SIG-M5 treated with dmso at 0.1 percent for 504 hours (cell line): ENCODE results near the gene ACSM2A.
"Not testable (repeated sequence)": the region's sequence is repeated elsewhere in the genome, so short reads cannot be mapped to it uniquely, and the experiment has no call there.

Source experiments
- DNase-seq: peaks from one replicate; lab custom pipeline; 2025; ENCODE audit not compliant: unreplicated experiment; lab: John Stamatoyannopoulos, UW

ACSM2A gene

DNA sequence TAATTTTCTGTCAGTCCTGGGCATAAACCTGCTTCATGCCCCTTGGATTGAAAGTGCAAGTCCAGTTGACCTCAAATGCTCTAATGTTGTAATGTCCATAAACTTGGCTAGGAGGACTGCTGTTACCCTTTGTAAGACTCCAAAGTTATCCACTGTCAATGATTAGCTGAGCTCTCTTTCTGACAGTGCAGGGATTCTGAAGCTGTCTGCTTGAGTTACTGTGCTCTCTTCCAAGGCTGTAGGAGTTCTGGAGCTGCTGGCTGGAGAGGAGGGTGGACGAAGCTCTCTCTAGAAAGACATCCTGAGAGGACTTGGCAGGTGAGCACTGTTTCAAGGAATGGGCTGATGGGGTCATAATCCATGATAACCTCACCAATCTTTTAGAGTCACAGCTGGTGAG, at the start of gene ACSM2A:
TSS of gene ACSM2A (plus strand) at position 158 of the 400 bp plus-strand sequence. CDS start 8,594 bp downstream, outside the sequence.
- DNase-seq: not testable (repeated sequence)

- DNase-seq: no peak
Measured at GRCh38 chr16:20402651-20403050, 48.7 kb upstream of the ACSM2A start.

DNA sequence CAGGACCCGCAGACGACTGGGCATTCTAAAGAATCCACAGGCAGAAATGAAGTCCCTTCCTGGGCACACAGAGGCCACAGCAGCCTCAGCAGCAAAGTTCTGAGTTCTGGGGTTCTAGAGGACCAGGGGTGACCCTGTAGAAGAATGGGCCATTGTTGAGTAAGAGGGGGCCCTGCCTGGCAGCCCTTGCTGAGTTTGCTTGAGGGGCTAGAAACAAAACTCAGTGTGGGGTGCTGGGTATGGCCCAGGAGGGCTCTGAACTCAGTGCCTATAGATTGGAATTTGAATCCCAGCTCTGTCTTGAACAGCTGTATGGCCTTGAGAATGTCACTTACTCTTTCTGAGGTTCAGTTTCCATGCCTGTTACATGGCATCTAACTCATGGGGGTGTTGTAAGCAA, 46.7 kb upstream of the ACSM2A start, which contains the start of gene PDILT:
TSS of gene PDILT (minus strand) at position 101 of the 400 bp plus-strand sequence. CDS start 5,437 bp downstream, outside the sequence.
- DNase-seq: no peak

DNA sequence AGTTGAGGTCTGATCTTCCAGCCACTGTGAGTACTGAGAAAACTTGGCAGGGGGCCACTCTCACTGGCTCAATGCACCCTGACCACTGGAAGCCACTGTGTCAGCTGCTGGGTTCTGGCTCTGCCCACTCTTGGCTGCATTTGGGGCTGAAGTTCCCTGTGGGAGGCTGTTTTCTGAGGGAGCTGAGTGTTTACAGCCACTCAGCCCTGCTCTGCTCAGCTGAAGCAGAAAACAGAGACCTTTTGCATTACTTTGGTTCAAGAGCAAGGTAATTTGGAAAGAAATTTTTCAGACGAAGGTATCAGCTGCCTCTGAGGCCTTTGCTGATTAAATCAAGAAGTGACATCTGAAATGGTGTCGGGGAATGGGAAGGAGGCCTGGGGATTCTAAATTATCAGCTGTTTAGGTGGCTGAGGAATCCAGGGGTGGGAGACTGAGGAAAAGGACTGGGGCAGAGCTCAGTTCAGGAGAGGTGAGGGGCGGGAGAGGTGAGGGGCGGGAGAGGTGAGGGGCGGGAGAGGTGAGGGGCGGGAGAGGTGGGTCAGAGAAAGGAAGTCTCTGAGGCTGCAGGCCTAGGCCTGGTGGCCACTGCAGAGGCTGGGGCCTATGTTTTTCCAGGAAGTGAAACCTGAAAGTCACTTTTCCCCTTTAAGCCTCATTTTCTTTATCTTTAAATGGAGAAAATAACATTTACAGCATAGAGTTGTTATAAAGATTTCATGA, 41.8 kb upstream of the ACSM2A start, which contains the start of gene ACSM5:
TSS of gene ACSM5 (plus strand) at position 137 of the 723 bp plus-strand sequence. CDS start 1,951 bp downstream, outside the sequence.
- DNase-seq: no peak

- DNase-seq: peak; percentile 9
Measured at GRCh38 chr16:20410121-20410723, 41.1 kb upstream of the ACSM2A start.

- DNase-seq: no peak
Measured at GRCh38 chr16:20411055-20411454, 40.3 kb upstream of the ACSM2A start.

DNA sequence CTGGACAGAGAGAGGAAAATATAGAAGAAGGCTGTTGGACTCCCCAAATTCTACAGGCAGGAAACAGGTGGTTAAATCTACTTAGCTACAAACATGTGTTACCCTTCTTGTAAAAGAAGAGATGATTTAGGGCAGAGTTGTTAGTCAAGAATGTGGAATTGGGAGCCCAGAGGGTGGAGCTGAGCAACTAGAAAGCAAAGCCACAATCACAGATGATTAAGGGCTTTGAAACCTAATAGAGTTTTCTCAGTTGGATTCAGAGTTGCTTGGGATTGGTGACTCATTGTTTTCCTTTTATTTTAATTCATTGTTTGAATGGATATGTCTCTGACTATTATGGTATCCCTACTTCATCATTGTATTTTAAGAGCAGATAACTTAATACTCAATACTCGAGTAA, 35.8 kb upstream of the ACSM2A start:
- DNase-seq: no peak

- not testable (repeated sequence) for DNase-seq
Measured at GRCh38 chr16:20419093-20419492, 32.2 kb upstream of the ACSM2A start.

GRCh38 chr16:20421748-20422147, 29.6 kb upstream of the ACSM2A start:
- DNase-seq: not testable (repeated sequence)

GRCh38 chr16:20423772-20424128, 27.6 kb upstream of the ACSM2A start:
- not testable (repeated sequence) for DNase-seq

GRCh38 chr16:20424129-20424866, 27.0 kb upstream of the ACSM2A start:
- DNase-seq: no peak

DNA sequence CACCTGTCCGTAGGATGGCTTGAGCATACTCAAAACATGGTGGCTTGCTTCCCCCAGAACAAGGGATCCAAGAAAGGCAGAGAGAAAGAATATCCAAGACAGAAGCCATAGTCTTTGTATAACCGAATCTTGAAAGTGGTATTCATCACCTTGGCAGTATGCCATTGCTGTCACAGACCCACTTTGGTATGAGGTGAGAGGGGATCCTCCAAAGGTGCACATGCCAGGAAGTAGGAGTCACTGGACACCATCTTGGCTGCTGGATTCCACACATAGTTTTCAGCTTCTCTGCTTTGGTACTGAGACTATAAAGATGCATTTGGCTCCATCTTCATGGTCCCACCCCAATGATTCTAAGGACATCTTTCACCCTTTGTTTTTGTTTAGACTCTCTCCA, 23.9 kb upstream of the ACSM2A start:
- DNase-seq: not testable (repeated sequence)

DNA sequence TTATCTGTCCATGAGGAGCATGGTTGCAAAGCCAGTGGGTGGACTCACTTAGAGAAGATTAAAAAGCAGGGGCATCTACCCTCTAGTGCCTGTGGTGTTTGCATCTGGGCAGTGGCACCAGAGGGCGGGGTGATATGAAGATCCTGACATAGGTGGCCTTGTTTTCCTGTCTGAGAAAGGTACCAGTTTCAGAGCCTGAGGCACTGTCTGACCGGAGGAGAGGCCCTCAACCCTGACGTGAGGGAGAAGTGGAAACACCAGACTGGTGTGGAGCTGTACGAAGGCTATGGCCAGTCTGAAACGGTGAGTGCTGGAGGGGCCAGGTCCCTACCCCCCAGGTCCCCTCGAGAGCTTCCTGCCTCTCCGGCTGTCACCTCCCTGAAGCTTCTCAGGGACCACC, 21.8 kb upstream of the ACSM2A start:
- DNase-seq: not testable (repeated sequence)

- DNase-seq: not testable (repeated sequence)
Measured at GRCh38 chr16:20430480-20430879, 20.8 kb upstream of the ACSM2A start.

GRCh38 chr16:20430948-20431347, 20.4 kb upstream of the ACSM2A start:
- DNase-seq: no peak

DNA sequence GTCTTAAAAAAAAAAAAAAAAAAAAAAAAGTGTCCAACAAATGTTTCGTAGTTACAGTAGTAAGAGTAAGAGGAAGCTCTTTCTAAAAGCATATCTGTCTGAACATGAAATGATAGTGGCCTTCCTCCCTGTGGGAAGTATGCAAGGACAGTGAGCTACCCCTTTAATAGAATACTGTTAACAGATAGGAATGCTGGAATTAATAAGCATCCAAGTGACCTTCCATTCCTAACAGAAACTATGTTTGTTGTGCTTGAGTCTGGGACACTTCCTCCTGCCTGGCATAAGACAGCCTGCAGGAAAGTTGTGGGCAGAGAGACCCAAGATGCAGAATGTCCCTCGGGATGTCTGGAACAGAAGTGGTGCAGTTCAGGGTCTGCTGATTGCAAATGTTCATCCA, 12.4 kb upstream of the ACSM2A start:
- not testable (repeated sequence) for DNase-seq

DNA sequence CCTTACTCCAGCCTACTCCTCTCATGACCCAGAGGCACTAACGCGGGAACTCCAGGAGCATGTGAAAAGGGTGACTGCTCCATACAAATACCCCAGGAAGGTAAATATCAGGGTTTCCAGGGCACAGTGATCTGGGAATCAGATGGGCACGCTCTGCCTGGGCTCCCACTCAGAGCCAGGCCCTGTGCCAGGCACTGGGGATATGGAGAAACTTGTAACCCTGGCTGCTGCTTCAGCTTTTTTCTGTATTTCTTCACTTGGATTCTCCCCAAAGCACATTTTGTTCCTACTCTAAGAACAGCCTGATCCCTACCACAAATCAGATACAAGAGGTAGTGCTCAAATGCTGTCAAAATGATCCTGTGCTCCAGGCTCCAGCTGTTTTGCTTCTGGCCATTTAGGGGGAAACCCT, 11.5 kb upstream of the ACSM2A start:
- DNase-seq: not testable (repeated sequence)

DNA sequence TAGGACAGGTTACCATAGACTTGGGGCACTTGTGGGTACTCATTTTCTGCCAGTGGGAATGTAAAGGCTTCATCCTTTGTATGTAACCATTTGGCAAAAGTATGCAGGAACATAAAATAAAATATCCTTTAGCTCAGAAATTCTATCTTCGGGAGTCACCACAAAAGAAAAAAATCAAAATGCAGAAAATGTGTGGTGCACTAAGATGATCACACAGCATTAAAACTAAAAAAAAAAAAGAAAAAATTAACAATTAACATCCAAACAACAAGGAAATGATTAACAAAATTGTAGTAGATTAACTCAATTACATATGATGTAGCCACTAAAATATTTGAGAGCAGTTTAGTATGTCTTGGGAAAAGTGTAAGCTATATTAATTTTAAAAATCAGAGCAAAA, 10.6 kb upstream of the ACSM2A start:
- not testable (repeated sequence) for DNase-seq

DNA sequence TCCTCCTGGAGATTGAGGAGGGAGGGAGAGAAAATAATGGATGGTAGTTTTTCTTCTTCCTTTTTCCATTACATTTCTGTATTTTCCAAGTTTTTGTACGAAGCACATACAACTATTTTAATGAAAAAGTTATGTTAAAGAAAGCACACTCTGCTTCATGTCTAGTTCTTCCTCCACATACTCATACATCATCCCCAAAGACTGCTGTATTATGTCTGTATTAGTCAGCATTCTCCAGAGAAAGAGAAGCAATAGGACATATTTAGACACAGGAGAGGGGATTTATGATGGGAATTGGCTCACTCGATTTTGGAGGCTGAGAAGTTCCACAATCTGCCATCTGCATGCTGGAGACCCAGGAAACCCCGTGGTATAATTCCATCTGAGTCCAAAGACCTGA, 10.1 kb upstream of the ACSM2A start:
- DNase-seq: no peak

GRCh38 chr16:20441859-20442258, 9.5 kb upstream of the ACSM2A start:
- DNase-seq: not testable (repeated sequence)

DNA sequence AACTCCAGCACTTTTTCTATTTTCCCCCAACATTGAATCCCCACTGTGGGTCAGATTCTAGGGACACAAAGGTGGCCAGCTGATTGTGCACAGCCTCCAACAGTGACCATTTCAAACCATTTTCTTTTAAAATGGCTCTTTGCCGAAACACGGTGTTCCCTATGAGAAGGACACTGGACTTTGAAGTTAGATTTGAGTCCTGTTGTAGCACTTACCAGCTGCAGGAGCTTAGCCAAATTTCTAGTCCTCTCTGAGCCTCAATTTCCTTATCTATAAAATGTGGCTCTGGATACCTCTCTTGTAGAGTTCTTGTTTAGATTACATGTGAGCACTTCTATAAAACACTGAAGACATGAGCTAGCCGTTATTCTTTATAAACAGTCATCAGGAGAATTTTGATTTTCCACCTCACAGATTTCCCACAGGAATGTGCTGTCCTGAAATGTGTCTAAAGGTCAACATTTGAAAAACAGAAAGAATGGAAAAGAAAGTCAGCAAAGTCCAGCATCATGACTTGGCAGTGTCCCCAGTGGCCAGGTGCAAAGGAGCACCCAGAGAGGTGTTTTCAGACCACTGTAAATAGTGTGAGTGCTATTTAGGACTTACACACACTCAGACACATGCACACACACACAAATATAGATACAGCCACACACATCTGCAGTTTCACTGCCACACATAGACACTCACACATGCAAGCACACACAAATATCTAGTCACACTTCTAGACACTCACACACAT, 4.5 kb upstream of the ACSM2A start:
- not testable (repeated sequence) for DNase-seq
